Cardiac muscle cell (in vitro differentiated cells and primary cell): ENCODE results near the gene MSANTD2. TPM values are rescaled to one million over a fixed set of nuclear protein-coding genes. Genes with fewer than 3 reads are reported as not detected.
A peak's percentile ranks its signal among the peaks of the same experiment; 100 is the strongest.

Experiments
- DNase-seq, 2 donors: peaks; one replicate each; pipeline versions ENCODE4 v3.0.0 to v3.0.0-alpha.2; 2010 to 2017; ENCODE audit warnings: low read depth in 1 of 2, low spot score in 1 of 2
- H3K27ac ChIP-seq: fragments of 200-600 bp; sonication (generic); 2 replicates; pipeline ENCODE4 v1.5.1; 2016
- H3K27me3 ChIP-seq: fragments of 200-600 bp; sonication (generic); 2 replicates; pipeline ENCODE4 v1.6.0; 2016; ENCODE audit warnings: control low read depth
- H3K36me3 ChIP-seq: fragments of 200-600 bp; sonication (generic); 2 replicates; pipeline ENCODE4 v1.5.1; 2016; ENCODE audit warnings: control low read depth
- H3K4me1 ChIP-seq: fragments of 200-600 bp; sonication (generic); 2 replicates; pipeline ENCODE4 v1.8.1; 2017; ENCODE audit warnings: low read depth, mild to moderate bottlenecking, mixed run types
- H3K4me3 ChIP-seq: fragments of 200-600 bp; sonication (generic); 2 replicates; pipeline ENCODE4 v1.5.1; 2016; ENCODE audit warnings: mild to moderate bottlenecking
- H3K9me3 ChIP-seq: fragments of 200-600 bp; sonication (generic); 2 replicates; pipeline ENCODE4 v1.5.1; 2017; ENCODE audit warnings: low read depth, mild to moderate bottlenecking, control low read depth
- CTCF ChIP-seq: IDR thresholded peaks from 2 replicates; pipeline ENCODE4 v1.5.1; 2012; ENCODE audit warnings: low read depth, mild to moderate bottlenecking, low read length
- polyA plus RNA-seq: library from polyadenylated mRNA; unstranded; fragments of >200 nt; fragmentation: Nextera tagmentation; extraction: Ambion mirVana; gene quantifications from 2 replicates; pipeline ENCODE4 v1.2.1, GENCODE V29; 2016
- total RNA-seq: library from RNA; depleted of rRNA; stranded (reverse); fragments of >200 nt; gene quantifications from 2 replicates; pipeline ENCODE4 v1.2.3, GENCODE V29; 2016

The MSANTD2 gene
- total and polyA plus RNA-seq, 2 experiments from 2014 or later = 7.8 to 18.0 TPM

- peaks cover 6% of the 10 kb centered on the region for H3K27me3 ChIP-seq
- H3K9me3 ChIP-seq = no peaks in the 10 kb centered on the region
- no peak overlapping the region for H3K4me3 ChIP-seq
- no peaks in the 10 kb centered on the region for H3K4me1 ChIP-seq
- H3K27ac ChIP-seq = no peak overlapping the region
- TF ChIP-seq CTCF = no peak
- no peaks in the 10 kb centered on the region for H3K36me3 ChIP-seq
- DNase-seq = no peak
Observed at GRCh38 chr11:124821995-124822730, 22.0 kb upstream of the MSANTD2 start.

- no peak for TF ChIP-seq CTCF
- no peak overlapping the region for H3K4me3 ChIP-seq
- H3K36me3 ChIP-seq = no peaks in the 10 kb centered on the region
- H3K27ac ChIP-seq = no peak overlapping the region
- DNase-seq = no peak
- H3K4me1 ChIP-seq = no peaks in the 10 kb centered on the region
- H3K9me3 ChIP-seq = no peaks in the 10 kb centered on the region
- H3K27me3 ChIP-seq = peaks cover 6% of the 10 kb centered on the region
Observed at GRCh38 chr11:124817036-124817435, 16.8 kb upstream of the MSANTD2 start.

GRCh38 chr11:124814739-124815138 lies 14.5 kb upstream of the MSANTD2 start:
- Histone ChIP-seq H3K36me3 (no peaks in the 10 kb centered on the region), H3K27me3 (peaks cover 6% of the 10 kb centered on the region), H3K4me1 (no peaks in the 10 kb centered on the region), H3K27ac (no peak overlapping the region), H3K9me3 (no peaks in the 10 kb centered on the region), H3K4me3 (no peak overlapping the region)
- TF ChIP-seq CTCF = no peak
- DNase-seq = no peak

- no peak for TF ChIP-seq CTCF
- Histone ChIP-seq H3K36me3 (no peaks in the 10 kb centered on the region), H3K4me1 (no peaks in the 10 kb centered on the region), H3K4me3 (no peak overlapping the region), H3K27me3 (peaks cover 1% of the 10 kb centered on the region), H3K9me3 (no peaks in the 10 kb centered on the region), H3K27ac (no peak overlapping the region)
- DNase-seq = peak in 1 of 2 donors; percentile 30
Observed at GRCh38 chr11:124812876-124813275, 12.7 kb upstream of the MSANTD2 start.

- TF ChIP-seq CTCF = no peak
- DNase-seq = no peak
Observed at GRCh38 chr11:124811399-124812125, 11.4 kb upstream of the MSANTD2 start.

More at GRCh38 chr11:124811399-124812125, 11.4 kb upstream of the MSANTD2 start:
- Histone ChIP-seq H3K4me1 (no peaks in the 10 kb centered on the region), H3K36me3 (no peaks in the 10 kb centered on the region), H3K9me3 (no peaks in the 10 kb centered on the region), H3K27ac (no peak overlapping the region), H3K27me3 (no peaks in the 10 kb centered on the region), H3K4me3 (no peak overlapping the region)
